K562 (cell line): ENCODE measurements around the gene MDN1. TPM values are rescaled to one million over a fixed set of nuclear protein-coding genes. Genes with fewer than 3 reads are reported as not detected.

Experiments
- ATAC-seq: fragments of 200-7000 bp; cut with Tn5 transposase; 3 replicates; pipeline ENCODE4 v1.9.1; 2020; ENCODE audit warnings: moderate library complexity
- BruUV-seq: library from RNA; stranded (reverse); fragments of 400-500 nt; replicated peaks from 2 replicates; lab custom pipeline; 2021; lab: Mats Ljungman, UMichigan
- CTCF ChIA-PET: fragments of 300-600 bp; formaldehyde crosslinking; extraction: SDS; loops from one replicate; lab custom pipeline; 2021; ENCODE audit warnings: low intra/inter-chr PET ratio; lab: Yijun Ruan, JAX
- POLR2A ChIA-PET: fragments of 300-600, 350-650 bp; sonication (Branson Sonifier 250); formaldehyde crosslinking; extraction: SDS; loops from one replicate; lab custom pipeline; 2021; ENCODE audit warnings: antibody characterized with exemption, inconsistent platforms; lab: Yijun Ruan, JAX
- DNase-seq, 4 experiments: peaks; one replicate each; pipeline versions ENCODE4 v3.0.0 to v3.0.0-alpha.2; 2011 to 2018; ENCODE audit warnings: low spot score in 3 of 4, mixed read lengths in 3 of 4; ENCODE audit errors: extremely low read depth in 1 of 4
- FAIRE-seq: peaks from 2 replicates; lab custom pipeline; 2011; peaks lifted over from hg19 to GRCh38; lab: Jason Lieb, UNC
- H2AFZ ChIP-seq: 2 replicates; pipeline ENCODE4 v1.6.0; 2011; ENCODE audit warnings: low read depth, low read length, control low read depth, inconsistent platforms
- H3K27ac ChIP-seq: fragments of 200-600 bp; 3 replicates; pipeline ENCODE4 v1.8.0; 2011; ENCODE audit warnings: low read depth, mild to moderate bottlenecking, control low read depth, inconsistent platforms, low read length, moderate library complexity, mixed read lengths; ENCODE audit errors: extremely low read depth
- H3K27me3 ChIP-seq, 2 experiments: fragments of 300-600 bp in 1 of 2; 2 replicates in 1 of 2; 3 replicates in 1 of 2; pipeline versions ENCODE4 v1.6.0 to v1.8.0; 2011; ENCODE audit warnings: inconsistent platforms in 2 of 2, low read length in 2 of 2, mild to moderate bottlenecking in 1 of 2, mixed read lengths in 1 of 2, moderate library complexity in 1 of 2; ENCODE audit not compliant: control insufficient read depth in 2 of 2, insufficient read depth in 2 of 2
- H3K36me3 ChIP-seq: fragments of 300-600 bp; 3 replicates; pipeline ENCODE4 v1.8.0; 2011; ENCODE audit warnings: mild to moderate bottlenecking, low read length, inconsistent platforms; ENCODE audit not compliant: control insufficient read depth, insufficient read depth
- H3K4me1 ChIP-seq, 2 experiments: fragments of 200-600 bp in 1 of 2; replicated peaks in 1 of 2; 2 replicates in 1 of 2; 3 replicates in 1 of 2; pipeline versions ENCODE4 v1.5.1 to v1.8.0; 2011; ENCODE audit warnings: inconsistent platforms in 2 of 2, low read length in 2 of 2, mild to moderate bottlenecking in 1 of 2, mixed read lengths in 1 of 2, moderate library complexity in 1 of 2; ENCODE audit not compliant: control insufficient read depth in 2 of 2, insufficient read depth in 2 of 2
- H3K4me2 ChIP-seq: 2 replicates; pipeline ENCODE4 v1.6.1; 2011; ENCODE audit warnings: low read length, control low read depth, inconsistent platforms, mixed read lengths; ENCODE audit not compliant: insufficient read depth
- H3K4me3 ChIP-seq: fragments of 200-600 bp; sonication (generic), shearing (Covaris generic); 2 replicates; pipeline ENCODE4 v1.5.1; 2016; ENCODE audit warnings: control low read depth, inconsistent platforms
- H3K79me2 ChIP-seq: fragments of 200-600 bp; 3 replicates; pipeline ENCODE4 v1.8.0; 2011; ENCODE audit warnings: low read length, inconsistent platforms; ENCODE audit not compliant: control insufficient read depth, insufficient read depth
- H3K9ac ChIP-seq, 2 experiments: 2 replicates each; pipeline versions ENCODE4 v1.6.0 to v1.6.1; 2011; ENCODE audit warnings: low read depth in 2 of 2, low read length in 2 of 2, control low read depth in 1 of 2, inconsistent platforms in 1 of 2, mild to moderate bottlenecking in 1 of 2, mixed read lengths in 1 of 2; ENCODE audit not compliant: insufficient read depth in 1 of 2
- H3K9me1 ChIP-seq: one replicate; pipeline ENCODE4 v1.6.0; 2011; ENCODE audit warnings: inconsistent platforms, mild to moderate bottlenecking, low read length, moderate library complexity; ENCODE audit not compliant: control insufficient read depth, insufficient read depth
- H3K9me3 ChIP-seq: replicated peaks from 2 replicates; pipeline ENCODE4 v1.5.1; 2011; ENCODE audit warnings: low read depth, low read length, inconsistent platforms; ENCODE audit not compliant: control insufficient read depth, insufficient read depth
- H4K20me1 ChIP-seq: replicated peaks from 2 replicates; pipeline ENCODE4 v1.6.1; 2011; ENCODE audit warnings: low read length, inconsistent platforms, mixed read lengths; ENCODE audit not compliant: control insufficient read depth, insufficient read depth
- CEBPZ ChIP-seq: fragments of 150-350 bp; IDR thresholded peaks from 2 replicates; pipeline ENCODE4 v1.6.1; 2014; ENCODE audit warnings: low read depth, mild to moderate bottlenecking, low read length, borderline replicate concordance
- ILF3 ChIP-seq: fragments of 450-650 bp; IDR thresholded peaks from 2 replicates; pipeline ENCODE4 v1.6.1; 2018; ENCODE audit warnings: antibody characterized with exemption, mild to moderate bottlenecking, moderate library complexity, borderline replicate concordance
- KAT2B ChIP-seq: IDR thresholded peaks from one replicate; pipeline ENCODE4 v1.6.1; 2012; ENCODE audit warnings: low read depth, mild to moderate bottlenecking, control low read depth, inconsistent platforms, low read length, moderate library complexity
- MIER1 ChIP-seq: fragments of 450-650 bp; IDR thresholded peaks from 2 replicates; pipeline ENCODE4 v1.6.1; 2016; ENCODE audit warnings: antibody characterized with exemption, mild to moderate bottlenecking, low read depth
- NBN ChIP-seq: fragments of 450-650 bp; IDR thresholded peaks from 2 replicates; pipeline ENCODE4 v1.6.1; 2016; ENCODE audit warnings: low read depth, mild to moderate bottlenecking
- NELFE ChIP-seq: IDR thresholded peaks from 2 replicates; pipeline ENCODE4 v1.6.1; 2011; ENCODE audit warnings: mild to moderate bottlenecking; ENCODE audit not compliant: insufficient read depth, insufficient read length
- RBM22 ChIP-seq: fragments of 200-400 bp; formaldehyde crosslinking; IDR thresholded peaks from 2 replicates; pipeline ENCODE4 v1.6.1; 2018; ENCODE audit warnings: low read length, low read depth; ENCODE audit not compliant: poor library complexity, severe bottlenecking
- SNRNP70 ChIP-seq: fragments of 200-400 bp; formaldehyde crosslinking; optimal IDR thresholded peaks from 2 replicates; pipeline ENCODE3; 2017; ENCODE audit warnings: low read depth, low read length
- SRSF1 ChIP-seq: fragments of 200-400 bp; formaldehyde crosslinking; IDR thresholded peaks from 2 replicates; pipeline ENCODE4 v1.6.1; 2017; ENCODE audit warnings: mild to moderate bottlenecking, low read depth, low read length, moderate library complexity
- TAF1 ChIP-seq: IDR thresholded peaks from 2 replicates; pipeline ENCODE4 v1.6.1; 2011; ENCODE audit warnings: mild to moderate bottlenecking, low read length, moderate library complexity; ENCODE audit not compliant: insufficient read depth, control insufficient read depth, severe bottlenecking; ENCODE audit errors: extremely low read depth
- TARDBP ChIP-seq: fragments of 450-650 bp; IDR thresholded peaks from 2 replicates; pipeline ENCODE4 v1.6.1; 2016
- TCF7L2 ChIP-seq: fragments of 150-350 bp; IDR thresholded peaks from 2 replicates; pipeline ENCODE4 v1.6.1; 2016; ENCODE audit warnings: low read depth, mild to moderate bottlenecking, low read length, moderate library complexity
- THRB ChIP-seq: fragments of 450-650 bp; formaldehyde crosslinking; conservative IDR thresholded peaks from 2 replicates; pipeline ENCODE4 v1.4.0; 2022; ENCODE audit warnings: mild to moderate bottlenecking, missing genetic modification characterization
- ZBTB9 ChIP-seq: fragments of 450-650 bp; formaldehyde crosslinking; IDR thresholded peaks from 2 replicates; pipeline ENCODE4 v1.4.0; 2020; ENCODE audit warnings: mild to moderate bottlenecking, moderate library complexity
- ZNF384 ChIP-seq: IDR thresholded peaks from 2 replicates; pipeline ENCODE4 v1.6.1; 2012; ENCODE audit warnings: low read depth, low read length, improper control_type of control experiment
- ZNF551 ChIP-seq: fragments of 250-450 bp; sonication (Bioruptor Pico); IDR thresholded peaks from 2 replicates; pipeline ENCODE4 v1.5.0; 2021; ENCODE audit warnings: mild to moderate bottlenecking, moderate library complexity
- ZNF696 ChIP-seq: fragments of 250-450 bp; sonication (Bioruptor Pico); conservative IDR thresholded peaks from 2 replicates; pipeline ENCODE4 v1.4.0; 2020; ENCODE audit warnings: mild to moderate bottlenecking, moderate library complexity
- WGBS: fragments of 100-300 bp; shearing (Covaris generic); methylation state at CpG from one replicate; pipeline ENCODE4 v1.1.6; 2016; ENCODE audit warnings: low coverage, mixed read lengths; ENCODE audit not compliant: insufficient coverage; ENCODE audit errors: missing lambda C conversion rate; 5-methylcytosine and 5-hydroxymethylcytosine counted together
- in situ Hi-C: fragments of 300-500 bp; cut with MboI; formaldehyde crosslinking; loops from 4 replicates; pipeline ENCODE4 v1.15.0; 2018; ENCODE audit warnings: inconsistent platforms, mixed read lengths
- intact Hi-C: fragments of 100-400 bp; cut with micrococcal nuclease; formaldehyde crosslinking; loops from 2 replicates; pipeline ENCODE4 v1.14.2; 2022
- polyA plus RNA-seq, 8 experiments: library from polyadenylated mRNA; depleted of rRNA in 4 of 8; stranded (reverse) in 5 of 8; unstranded in 3 of 8; fragments of >200 nt; fragmentation: Nextera tagmentation in 2 of 8; fragmentation: Illumina TruSeq in 1 of 8; extraction: Ambion mirVana in 2 of 8; extraction: Trizol in 1 of 8; gene quantifications; 2 replicates each; pipeline versions ENCODE4 v1.2.1 to v1.2.3, GENCODE V29; 2011 to 2014; ENCODE audit warnings: inconsistent platforms in 1 of 8, missing spikeins in 1 of 8
- total RNA-seq, 7 experiments: library from RNA; depleted of rRNA in 6 of 7; stranded (reverse); fragments of >200 nt in 6 of 7; fragmentation: Illumina TruSeq in 2 of 7; extraction: Trizol in 2 of 7; gene quantifications; 2 replicates each; pipeline versions ENCODE4 v1.2.1 to v1.2.3, GENCODE V29; 2011 to 2021; ENCODE audit warnings: low replicate concordance in 1 of 7

The MDN1 gene
- total and polyA plus RNA-seq, 9 of the 15 experiments (the other 6 are each of a cell fraction or from before 2014, with no cell fraction given) = 25.6 to 93.6 (median 43.0) TPM

DNA sequence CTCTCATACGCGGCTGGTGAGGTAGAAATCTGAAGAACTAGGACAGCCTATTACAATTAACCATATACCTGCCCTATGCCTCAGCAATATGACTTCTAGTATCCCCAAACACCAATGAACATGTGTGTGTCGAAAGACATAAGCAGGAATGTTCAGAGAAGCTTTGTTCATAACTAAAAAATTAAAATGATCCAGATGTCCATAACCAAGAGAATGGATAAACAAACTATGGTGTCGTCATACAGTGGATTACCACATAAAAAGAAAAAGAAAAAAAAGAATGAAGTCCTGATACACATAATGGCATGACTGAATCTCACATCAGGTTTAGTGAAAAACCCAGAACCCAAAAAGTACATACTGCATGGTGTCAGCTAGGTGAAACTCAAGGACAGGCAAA is 73.9 kb downstream of the MDN1 start:
- peaks cover 92% of the 10 kb centered on the region for H3K36me3 ChIP-seq
- no peak for ATAC-seq
- H2AFZ ChIP-seq = no peak overlapping the region
- CTCF ChIA-PET = no interaction called here
- no peaks in the 10 kb centered on the region for H3K9me3 ChIP-seq
- FAIRE-seq = no peak
- H3K9ac ChIP-seq = no peak overlapping the region
- in situ Hi-C loops = no loop called here
- H3K27ac ChIP-seq = no peak overlapping the region; the same call in 2 of the 3 replicates
- no peak overlapping the region for H3K4me2 ChIP-seq
- H3K4me1 ChIP-seq = no peaks in the 10 kb centered on the region
- 91% methylated on average over 4 of the region's 4 CpGs for WGBS
- H3K27me3 ChIP-seq = no peaks in the 10 kb centered on the region
- H3K79me2 ChIP-seq = no peaks in the 10 kb centered on the region
- no TSS peak for BruUV-seq
- intact Hi-C loops = no loop called here
- H4K20me1 ChIP-seq = no peaks in the 10 kb centered on the region
- H3K9me1 ChIP-seq = no peaks in the 10 kb centered on the region
- no peak for DNase-seq
- POLR2A ChIA-PET = no interaction called here
- H3K4me3 ChIP-seq = no peak overlapping the region
- TF ChIP-seq TCF7L2 (no peak), SRSF1 (no peak), CEBPZ (no peak), NELFE (no peak), KAT2B (no peak), THRB (CRISPR knock-in tag) (no peak), TAF1 (no peak), NBN (no peak), TARDBP (no peak), SNRNP70 (no peak), ZNF696 (no peak), ZNF551 (CRISPR knock-in tag) (no peak), RBM22 (no peak), MIER1 (no peak), ZNF384 (no peak), ILF3 (no peak), ZBTB9 (CRISPR knock-in tag) (no peak)
